Neural cell (in vitro differentiated cells): ENCODE measurements around the gene HSD17B14. TPM values are rescaled to one million over a fixed set of nuclear protein-coding genes. Genes with fewer than 3 reads are reported as not detected.
"Not testable (repeated sequence)": the region's sequence is repeated elsewhere in the genome, so short reads cannot be mapped to it uniquely, and the experiment has no call there.

Experiments used
- H2AFZ ChIP-seq: fragments of 200-600, 300-800 bp; sonication (generic), shearing (Covaris generic); 2 replicates; pipeline ENCODE4 v1.6.0; 2014; ENCODE audit warnings: low read depth, mild to moderate bottlenecking, antibody characterized with exemption, low read length, moderate library complexity
- H3F3A ChIP-seq: fragments of 200-600 bp; shearing (Covaris generic); 2 replicates; pipeline ENCODE4 v1.6.1; 2016; ENCODE audit warnings: mild to moderate bottlenecking, moderate library complexity, mixed read lengths, antibody characterized with exemption, low read length; ENCODE audit not compliant: insufficient read depth, poor library complexity, severe bottlenecking
- H3K27ac ChIP-seq: fragments of 200-600, 300-800 bp; sonication (generic), shearing (Covaris generic); 2 replicates; pipeline ENCODE4 v1.5.1; 2014; ENCODE audit warnings: mild to moderate bottlenecking, low read length, moderate library complexity
- H3K27me3 ChIP-seq: fragments of 300-800, 200-600 bp; sonication (generic), shearing (Covaris generic); 2 replicates; pipeline ENCODE4 v1.6.0; 2014; ENCODE audit warnings: mild to moderate bottlenecking, low read depth, low read length, moderate library complexity; ENCODE audit not compliant: insufficient read depth
- H3K36me3 ChIP-seq: fragments of 300-800, 200-600 bp; sonication (generic), shearing (Covaris generic); 2 replicates; pipeline ENCODE4 v1.5.1; 2014; ENCODE audit warnings: mild to moderate bottlenecking, antibody characterized with exemption, low read length, moderate library complexity; ENCODE audit not compliant: insufficient read depth
- H3K4me2 ChIP-seq: fragments of 300-800, 200-600 bp; sonication (generic), shearing (Covaris generic); 2 replicates; pipeline ENCODE4 v1.6.0; 2014; ENCODE audit warnings: mild to moderate bottlenecking, low read length
- H3K4me3 ChIP-seq: fragments of 300-800, 200-600 bp; sonication (generic), shearing (Covaris generic); 2 replicates; pipeline ENCODE4 v1.5.1; 2014; ENCODE audit warnings: mild to moderate bottlenecking, low read length, moderate library complexity
- H3K79me2 ChIP-seq: fragments of 200-600 bp; shearing (Covaris generic); replicated peaks from 2 replicates; pipeline ENCODE4 v1.6.0; 2014; ENCODE audit warnings: mild to moderate bottlenecking, low read length, moderate library complexity; ENCODE audit not compliant: insufficient read depth
- H3K9ac ChIP-seq: fragments of 300-800, 200-600 bp; sonication (generic), shearing (Covaris generic); 2 replicates; pipeline ENCODE4 v1.6.1; 2016; ENCODE audit warnings: mild to moderate bottlenecking, low read length, mixed read lengths
- H3K9me2 ChIP-seq: fragments of 200-600 bp; shearing (Covaris generic); 2 replicates; pipeline ENCODE4 v1.6.1; 2016; ENCODE audit warnings: mild to moderate bottlenecking, low read length, mixed read lengths; ENCODE audit not compliant: insufficient read depth
- H3K9me3 ChIP-seq: fragments of 200-600, 300-800 bp; sonication (generic), shearing (Covaris generic); 2 replicates; pipeline ENCODE4 v1.6.1; 2016; ENCODE audit warnings: mild to moderate bottlenecking, mixed run types, low read length, moderate library complexity, mixed read lengths
- H4K20me1 ChIP-seq: fragments of 200-600 bp; shearing (Covaris generic); 2 replicates; pipeline ENCODE4 v1.6.1; 2016; ENCODE audit warnings: mild to moderate bottlenecking, mixed run types; ENCODE audit not compliant: insufficient read depth
- polyA plus RNA-seq: library from polyadenylated mRNA; depleted of rRNA; stranded (reverse); fragments of >200 nt; gene quantifications from 2 replicates; pipeline ENCODE4 v1.2.3, GENCODE V29; 2014
- small RNA-seq, 3 experiments: library from RNA; depleted of rRNA; stranded (forward); fragments of <200 nt; gene quantifications; one replicate each; pipeline ENCODE3, GENCODE V24; 2012

Gene HSD17B14
- polyA plus RNA-seq, 1 donor from 2014 or later: 0.40 TPM

DNA sequence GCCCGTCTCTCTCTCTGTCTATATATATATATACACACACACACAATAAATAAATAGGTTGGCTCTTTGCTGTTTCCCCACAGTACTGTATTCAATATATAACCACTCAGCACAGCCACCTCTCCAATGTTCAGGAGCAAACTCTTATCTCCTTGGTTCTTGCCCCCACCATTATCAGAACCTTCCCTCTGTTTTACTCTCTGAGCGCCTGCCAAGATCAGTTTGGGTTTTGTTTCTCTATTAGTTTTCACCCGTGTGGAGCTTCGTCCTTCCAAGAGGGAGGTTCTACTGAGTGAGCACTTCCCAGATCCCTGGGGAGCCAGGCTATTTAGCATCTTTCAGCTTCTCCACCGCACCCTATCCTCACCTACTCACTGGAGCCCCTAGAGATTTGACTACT is 70.5 kb downstream of the HSD17B14 start:
- not testable (repeated sequence) for H3F3A ChIP-seq, H3K27ac ChIP-seq, H3K4me3 ChIP-seq, H4K20me1 ChIP-seq, H3K79me2 ChIP-seq, H3K27me3 ChIP-seq, H2AFZ ChIP-seq, H3K4me2 ChIP-seq, H3K9me3 ChIP-seq, H3K9me2 ChIP-seq, H3K9ac ChIP-seq, H3K36me3 ChIP-seq

Small RNA genes within 50 kb of the gene (small RNA-seq; reads per million reads assigned to genes)
- gene RNU6-317P: 0 reads per million in 3 experiments

Other genes with a start within 250 kb of the HSD17B14 start
- not detected in 2 replicates for gene SPACA4, start 229.7 kb downstream of the HSD17B14 start, polyA plus RNA-seq
- 0.73 and 1.2 TPM in 2 replicates for gene FAM83E, start 221.4 kb downstream of the HSD17B14 start, polyA plus RNA-seq
- gene RPL18, start 217.3 kb downstream of the HSD17B14 start, polyA plus RNA-seq: 2,102 and 2,180 TPM in 2 replicates
- 22.6 and 32.6 TPM in 2 replicates for gene SPHK2, start 217.0 kb downstream of the HSD17B14 start, polyA plus RNA-seq
- gene DBP, start 199.1 kb downstream of the HSD17B14 start, polyA plus RNA-seq: 1.0 and 3.6 TPM in 2 replicates
- gene CA11, start 190.3 kb downstream of the HSD17B14 start, polyA plus RNA-seq: 105 and 108 TPM in 2 replicates
- 1.0 TPM in 1 of 2 replicates, not detected in the other for gene NTN5, start 163.5 kb downstream of the HSD17B14 start, polyA plus RNA-seq
- gene FUT2, start 140.5 kb downstream of the HSD17B14 start, polyA plus RNA-seq: not detected in 2 replicates
- gene MAMSTR, start 116.8 kb downstream of the HSD17B14 start, polyA plus RNA-seq: 0.36 and 0.96 TPM in 2 replicates
- 0.26 TPM in 1 of 2 replicates, not detected in the other for gene RASIP1, start 95.9 kb downstream of the HSD17B14 start, polyA plus RNA-seq
- not detected in 2 replicates for gene IZUMO1, start 89.6 kb downstream of the HSD17B14 start, polyA plus RNA-seq
- gene FUT1, start 83.8 kb downstream of the HSD17B14 start, polyA plus RNA-seq: 0.15 and 0.26 TPM in 2 replicates
- not detected in 2 replicates for gene FGF21, start 81.0 kb downstream of the HSD17B14 start, polyA plus RNA-seq
- gene BCAT2, start 25.5 kb downstream of the HSD17B14 start, polyA plus RNA-seq: 19.5 and 28.5 TPM in 2 replicates
- gene PLEKHA4, start 32.1 kb upstream of the HSD17B14 start, polyA plus RNA-seq: not detected in 2 replicates
- 73.3 and 73.6 TPM in 2 replicates for gene PPP1R15A, start 35.9 kb upstream of the HSD17B14 start, polyA plus RNA-seq
- gene TULP2, start 62.3 kb upstream of the HSD17B14 start, polyA plus RNA-seq: not detected in 2 replicates
- 80.0 and 83.7 TPM in 2 replicates for gene NUCB1, start 63.8 kb upstream of the HSD17B14 start, polyA plus RNA-seq
- 1.4 and 4.8 TPM in 2 replicates for gene DHDH, start 97.2 kb upstream of the HSD17B14 start, polyA plus RNA-seq
- 71.9 and 90.3 TPM in 2 replicates for gene BAX, start 118.4 kb upstream of the HSD17B14 start, polyA plus RNA-seq
- gene FTL, start 128.8 kb upstream of the HSD17B14 start, polyA plus RNA-seq: 886 and 909 TPM in 2 replicates
- gene GYS1, start 156.8 kb upstream of the HSD17B14 start, polyA plus RNA-seq: 12.9 and 25.7 TPM in 2 replicates
- gene RUVBL2, start 157.4 kb upstream of the HSD17B14 start, polyA plus RNA-seq: 172 and 184 TPM in 2 replicates
- gene LHB, start 180.6 kb upstream of the HSD17B14 start, polyA plus RNA-seq: not detected in 2 replicates
- gene CGB3, start 187.8 kb upstream of the HSD17B14 start, polyA plus RNA-seq: not detected in 2 replicates
- gene CGB2, start 195.4 kb upstream of the HSD17B14 start, polyA plus RNA-seq: not detected in 2 replicates
- gene CGB1, start 200.4 kb upstream of the HSD17B14 start, polyA plus RNA-seq: not detected in 2 replicates
- gene CGB5, start 207.4 kb upstream of the HSD17B14 start, polyA plus RNA-seq: not detected in 2 replicates
- not detected in 2 replicates for gene CGB8, start 212.6 kb upstream of the HSD17B14 start, polyA plus RNA-seq
- not detected in 2 replicates for gene CGB7, start 221.3 kb upstream of the HSD17B14 start, polyA plus RNA-seq
- not detected in 2 replicates for gene NTF4, start 228.3 kb upstream of the HSD17B14 start, polyA plus RNA-seq
- not detected in 2 replicates for gene KCNA7, start 236.2 kb upstream of the HSD17B14 start, polyA plus RNA-seq
- gene SNRNP70, start 249.0 kb upstream of the HSD17B14 start, polyA plus RNA-seq: 721 and 833 TPM in 2 replicates